MM.1S (cell line): ENCODE data around the gene PPP1R13B.

Source experiments
- CTCF ChIP-seq: fragments of 300-600 bp; sonication (generic); IDR thresholded peaks from 2 replicates; pipeline ENCODE4 v1.5.1; 2016; ENCODE audit warnings: antibody characterized with exemption, low read length, mixed read lengths
- EZH2 ChIP-seq: fragments of 300-600 bp; sonication (generic); optimal IDR thresholded peaks from 2 replicates; pipeline ENCODE3; 2017; ENCODE audit warnings: low read depth, mild to moderate bottlenecking, antibody characterized with exemption, low read length, mixed read lengths
- EZH2phosphoT487 ChIP-seq: fragments of 300-600 bp; sonication (generic); IDR thresholded peaks from 2 replicates; pipeline ENCODE4 v1.6.1; 2018; ENCODE audit warnings: antibody characterized with exemption, low read length

GRCh38 chr14:103715052-103716000 lies 132.0 kb downstream of the PPP1R13B start, which contains the start of the genes XRCC3 and ZFYVE21:
- TF ChIP-seq CTCF, result no peak
- no peak for TF ChIP-seq EZH2phosphoT487
- no peak for TF ChIP-seq EZH2
